ENCODE measurements around the gene NEU4. TPM values are rescaled to one million over a fixed set of nuclear protein-coding genes. Genes with fewer than 3 reads are reported as not detected.
"Not testable (repeated sequence)": the region's sequence is repeated elsewhere in the genome, so short reads cannot be mapped to it uniquely, and the experiment has no call there.

Gene NEU4
- total RNA-seq, 1 experiment from 2014 or later = not detected

- H3K27me3 ChIP-seq (replicated peaks) = peaks cover 22% of the 10 kb centered on the region
- H3K36me3 ChIP-seq = no peaks in the 10 kb centered on the region
- H3K9me3 ChIP-seq (replicated peaks) = no peaks in the 10 kb centered on the region
- H3K4me3 ChIP-seq = no peak overlapping the region
- peak in 1 of 2 experiments; percentile 40 for DNase-seq (ENCODE audit: low read depth in 1 of 2, low spot score in 2 of 2)
- no peaks in the 10 kb centered on the region for H3K4me1 ChIP-seq (replicated peaks)
- no peak overlapping the region for H3K27ac ChIP-seq
These were observed 8.3 kb downstream of the NEU4 start for GRCh38 chr2:241817126-241817820.

DNA sequence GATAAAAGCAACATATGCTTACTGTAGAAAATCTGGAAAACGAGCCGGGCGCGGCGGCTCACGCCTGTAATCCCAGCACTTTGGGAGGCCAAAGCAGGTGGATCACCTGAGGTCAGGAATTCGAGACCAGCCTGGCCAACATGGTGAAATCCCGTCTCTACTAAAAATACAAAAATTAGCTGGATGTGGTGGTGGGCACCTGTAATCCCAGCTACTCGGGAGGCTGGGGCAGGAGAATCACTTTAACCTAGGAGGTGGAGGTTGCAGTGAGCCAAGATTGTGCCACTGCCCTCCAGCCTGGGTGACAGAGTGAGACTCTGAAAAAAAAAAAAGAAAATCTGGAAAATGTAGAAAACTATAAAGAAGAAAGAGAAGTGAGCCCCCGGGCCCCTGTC lies 8.8 kb downstream of the NEU4 start:
- H3K4me1 ChIP-seq (replicated peaks); DNase-seq (ENCODE audit: low read depth in 1 of 2, low spot score in 2 of 2); H3K27ac ChIP-seq; H3K4me3 ChIP-seq; H3K9me3 ChIP-seq (replicated peaks); H3K36me3 ChIP-seq: not testable (repeated sequence)
- H3K27me3 ChIP-seq (replicated peaks) = peaks cover 22% of the 10 kb centered on the region

GRCh38 chr2:241818229-241818942 lies 9.4 kb downstream of the NEU4 start:
- Histone ChIP-seq H3K36me3 (no peaks in the 10 kb centered on the region), H3K27me3 (replicated peaks) (peaks cover 22% of the 10 kb centered on the region), H3K9me3 (replicated peaks) (no peaks in the 10 kb centered on the region), H3K27ac (no peak overlapping the region), H3K4me3 (no peak overlapping the region), H3K4me1 (replicated peaks) (no peaks in the 10 kb centered on the region)
- DNase-seq (ENCODE audit: low read depth in 1 of 2, low spot score in 2 of 2) = peak in 1 of 2 experiments; percentile 40

DNA sequence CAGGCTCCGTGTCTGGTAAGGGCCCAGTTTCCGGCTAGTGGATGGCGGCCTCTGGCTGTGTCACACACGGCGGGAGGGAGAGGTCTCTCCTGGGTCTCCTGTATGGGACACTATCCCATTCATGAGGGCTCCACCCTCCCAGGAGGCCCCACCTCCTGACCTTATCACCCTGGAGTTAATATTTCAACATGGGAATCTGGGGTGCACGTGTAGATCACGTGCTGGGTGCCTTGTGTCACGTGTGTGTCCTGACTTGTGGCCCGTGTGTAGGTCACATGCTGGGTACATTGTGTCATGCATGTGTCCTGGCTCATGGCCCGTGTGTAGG lies 9.9 kb downstream of the NEU4 start:
- DNase-seq (ENCODE audit: low read depth in 1 of 2, low spot score in 2 of 2) = peak in 1 of 2 experiments; percentile 36
- no peaks in the 10 kb centered on the region for H3K4me1 ChIP-seq (replicated peaks)
- H3K9me3 ChIP-seq (replicated peaks) = no peaks in the 10 kb centered on the region
- H3K27ac ChIP-seq = no peak overlapping the region
- H3K4me3 ChIP-seq = no peak overlapping the region
- no peaks in the 10 kb centered on the region for H3K36me3 ChIP-seq
- H3K27me3 ChIP-seq (replicated peaks) = peaks cover 21% of the 10 kb centered on the region

DNA sequence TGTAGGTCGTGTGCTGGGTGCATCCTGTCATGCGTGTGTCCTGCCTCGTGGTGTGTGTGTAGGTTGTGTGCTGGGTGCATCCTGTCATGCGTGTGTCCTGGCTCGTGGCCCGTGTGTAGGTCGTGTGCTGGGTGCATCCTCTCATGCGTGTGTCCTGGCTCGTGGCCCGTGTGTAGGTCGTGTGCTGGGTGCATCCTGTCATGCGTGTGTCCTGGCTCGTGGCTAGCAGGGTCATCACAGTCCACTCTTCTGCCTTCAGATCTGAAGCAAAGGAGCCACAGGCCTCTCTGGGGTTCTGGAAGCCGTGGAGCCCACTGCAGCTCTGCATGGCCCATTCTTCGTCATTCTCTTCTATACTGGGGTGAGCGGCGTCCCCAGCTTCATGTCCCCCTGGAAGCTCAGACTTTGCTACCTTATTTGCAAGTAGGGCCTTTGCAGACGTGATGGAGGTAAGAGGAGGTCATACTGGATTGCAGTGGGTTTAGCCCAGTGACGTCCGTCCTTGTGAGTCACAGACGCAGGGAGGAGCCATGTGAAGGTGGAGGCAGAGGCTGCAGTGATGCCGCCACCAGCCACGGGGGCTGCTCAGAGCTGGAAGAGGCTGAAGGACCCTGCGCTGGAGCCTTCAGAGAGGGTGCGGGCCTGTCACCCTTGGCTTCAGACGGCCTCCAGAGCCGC lies 11.1 kb downstream of the NEU4 start:
- H3K36me3 ChIP-seq; H3K9me3 ChIP-seq (replicated peaks); H3K27ac ChIP-seq; H3K4me3 ChIP-seq; H3K4me1 ChIP-seq (replicated peaks): not testable (repeated sequence)
- H3K27me3 ChIP-seq (replicated peaks) = peaks cover 18% of the 10 kb centered on the region
- peak in 1 of 2 experiments; percentile 29 for DNase-seq (ENCODE audit: low read depth in 1 of 2, low spot score in 2 of 2)

GRCh38 chr2:241820625-241821384 lies 11.8 kb downstream of the NEU4 start:
- H3K9me3 ChIP-seq (replicated peaks) = no peaks in the 10 kb centered on the region
- peaks cover 16% of the 10 kb centered on the region for H3K27me3 ChIP-seq (replicated peaks)
- H3K27ac ChIP-seq = no peak overlapping the region
- peak in 1 of 2 experiments; percentile 41 for DNase-seq (ENCODE audit: low read depth in 1 of 2, low spot score in 2 of 2)
- H3K4me1 ChIP-seq (replicated peaks) = no peaks in the 10 kb centered on the region
- H3K36me3 ChIP-seq = no peaks in the 10 kb centered on the region
- no peak overlapping the region for H3K4me3 ChIP-seq

DNA sequence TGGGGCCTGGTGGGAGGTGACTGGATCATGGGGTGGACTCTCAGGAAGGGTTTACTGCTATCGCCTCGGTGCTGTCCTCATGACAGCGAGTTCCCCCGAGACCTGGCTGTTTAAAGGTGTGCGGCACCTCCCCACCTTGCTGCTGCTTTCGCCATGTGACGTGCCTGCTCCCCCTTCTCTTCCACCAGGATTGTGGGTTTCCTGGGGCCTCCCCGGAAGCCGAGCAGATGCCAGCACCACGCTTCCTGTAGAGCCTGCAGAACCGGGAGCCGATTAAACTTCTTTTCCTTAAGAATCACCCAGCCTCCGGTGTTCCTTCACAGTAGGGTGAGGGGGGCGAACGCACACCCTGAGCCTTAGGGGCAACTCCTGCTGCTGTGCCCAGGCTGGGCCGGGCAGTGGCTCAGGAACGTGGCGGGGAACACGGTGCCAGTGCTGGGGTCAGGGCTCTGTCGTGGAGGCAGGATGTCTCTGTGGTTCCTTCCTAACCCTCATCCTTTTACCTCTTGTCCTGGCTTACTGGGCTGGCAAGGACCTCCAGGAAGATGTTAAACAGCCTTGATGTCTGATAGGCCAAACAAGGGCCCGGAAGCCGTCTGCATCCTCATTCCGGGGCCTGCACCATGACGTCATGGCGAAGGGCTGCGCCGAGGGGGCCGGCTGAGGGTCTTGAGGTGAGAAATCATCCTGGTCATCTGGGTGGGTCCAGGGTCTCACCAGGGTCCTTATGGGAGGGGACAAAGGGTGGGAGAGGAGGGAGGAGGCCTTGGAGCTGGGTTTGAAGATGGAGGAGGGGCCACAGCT lies 12.7 kb downstream of the NEU4 start:
- Histone ChIP-seq H3K27ac (no peak overlapping the region), H3K27me3 (replicated peaks) (peaks cover 8% of the 10 kb centered on the region), H3K4me3 (no peak overlapping the region), H3K36me3 (no peaks in the 10 kb centered on the region), H3K9me3 (replicated peaks) (0 out of 2 replicates have a peak, but pooled peaks cover 3% of the 10 kb centered on the region), H3K4me1 (replicated peaks) (no peaks in the 10 kb centered on the region)
- DNase-seq (ENCODE audit: low read depth in 1 of 2, low spot score in 2 of 2) = peak in 1 of 2 experiments; percentile 36

DNA sequence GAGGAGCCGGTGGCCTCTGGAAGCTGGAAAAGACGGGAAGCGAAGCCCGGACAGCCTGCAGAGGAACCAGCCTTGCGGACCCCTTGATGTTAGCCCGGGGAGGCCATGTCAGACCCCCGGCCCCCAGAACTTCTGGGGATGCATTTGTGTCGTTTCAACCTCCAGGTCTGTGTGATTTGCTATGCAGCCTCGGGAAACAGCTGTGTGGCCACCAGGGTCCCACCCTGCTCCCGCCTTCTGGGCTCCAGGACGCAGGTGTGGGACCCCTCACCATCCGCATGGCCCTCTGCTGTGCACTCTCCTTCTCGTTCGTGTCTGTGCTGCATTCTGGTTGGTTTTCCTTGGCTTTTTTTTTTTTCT lies 13.3 kb downstream of the NEU4 start:
- H3K9me3 ChIP-seq (replicated peaks) = peaks cover 8% of the 10 kb centered on the region; the same call in 1 of the 2 replicates
- DNase-seq (ENCODE audit: low read depth in 1 of 2, low spot score in 2 of 2) = peak in 1 of 2 experiments; percentile 32
- peaks cover 4% of the 10 kb centered on the region; the same call in 1 of the 2 replicates for H3K27me3 ChIP-seq (replicated peaks)
- no peaks in the 10 kb centered on the region for H3K4me1 ChIP-seq (replicated peaks)
- H3K27ac ChIP-seq = no peak overlapping the region
- H3K36me3 ChIP-seq = no peaks in the 10 kb centered on the region
- H3K4me3 ChIP-seq = no peak overlapping the region

DNA sequence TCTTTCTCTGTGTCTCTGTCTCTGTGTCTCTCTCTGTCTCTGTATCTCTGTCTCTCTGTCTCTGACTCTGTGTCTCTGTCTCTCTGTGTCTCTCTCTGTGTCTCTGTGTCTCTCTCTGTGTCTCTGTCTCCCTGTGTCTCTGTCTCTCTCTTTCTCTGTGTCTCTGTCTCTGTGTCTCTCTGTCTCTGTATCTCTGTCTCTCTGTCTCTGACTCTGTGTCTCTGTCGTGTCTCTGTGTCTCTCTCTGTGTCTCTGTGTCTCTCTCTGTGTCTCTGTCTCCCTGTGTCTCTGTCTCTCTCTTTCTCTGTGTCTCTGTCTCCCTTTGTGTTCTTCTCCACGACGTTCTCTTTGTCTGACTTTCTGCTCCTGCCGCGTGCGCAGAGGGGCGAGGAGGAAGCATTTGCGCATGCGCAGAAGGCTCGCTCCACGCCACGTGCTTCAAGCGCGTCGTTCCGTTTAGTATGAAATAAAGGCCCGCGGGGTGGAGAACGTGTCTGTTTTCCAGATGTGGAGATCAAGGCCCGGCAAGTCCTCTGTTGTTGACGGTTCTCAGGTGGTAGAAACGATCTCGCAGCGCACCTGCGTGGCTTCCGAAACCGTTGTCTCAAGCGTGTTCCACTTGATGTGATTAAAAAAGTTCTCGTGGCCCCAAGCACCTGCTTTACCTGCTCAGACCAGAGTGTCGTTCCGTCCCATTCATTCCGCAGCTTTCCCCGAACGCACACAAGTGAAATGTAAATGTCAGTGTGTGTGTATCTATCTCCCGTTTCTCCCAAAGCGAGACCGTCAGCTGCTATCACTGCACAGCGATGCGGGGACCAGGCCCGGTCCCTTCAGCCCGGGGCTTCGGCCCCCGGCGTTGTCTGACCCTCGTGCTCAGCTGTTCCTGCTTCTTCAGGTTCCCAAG lies 14.8 kb downstream of the NEU4 start:
- not testable (repeated sequence) for H3K4me1 ChIP-seq (replicated peaks); H3K36me3 ChIP-seq; H3K27me3 ChIP-seq (replicated peaks); H3K4me3 ChIP-seq; H3K27ac ChIP-seq
- DNase-seq (ENCODE audit: low read depth in 1 of 2, low spot score in 2 of 2) = peak in 1 of 2 experiments; percentile 35
- H3K9me3 ChIP-seq (replicated peaks) = peaks cover 13% of the 10 kb centered on the region; the same call in 1 of the 2 replicates

GRCh38 chr2:241827394-241827793 lies 18.4 kb downstream of the NEU4 start:
- no peak overlapping the region for H3K4me3 ChIP-seq
- DNase-seq (ENCODE audit: low read depth in 1 of 2, low spot score in 2 of 2) = no peak
- no peaks in the 10 kb centered on the region for H3K36me3 ChIP-seq
- no peaks in the 10 kb centered on the region for H3K4me1 ChIP-seq (replicated peaks)
- H3K27ac ChIP-seq = no peak overlapping the region
- peaks cover 13% of the 10 kb centered on the region; the same call in 1 of the 2 replicates for H3K9me3 ChIP-seq (replicated peaks)
- no peaks in the 10 kb centered on the region for H3K27me3 ChIP-seq (replicated peaks)

GRCh38 chr2:241833101-241833663 lies 24.2 kb downstream of the NEU4 start:
- Histone ChIP-seq H3K4me1 (replicated peaks) (peaks cover 6% of the 10 kb centered on the region; the same call in 1 of the 2 replicates), H3K9me3 (replicated peaks) (0 out of 2 replicates have a peak, but pooled peaks cover 2% of the 10 kb centered on the region), H3K4me3 (no peak overlapping the region), H3K27ac (no peak overlapping the region), H3K36me3 (no peaks in the 10 kb centered on the region), H3K27me3 (replicated peaks) (peaks cover 8% of the 10 kb centered on the region; the same call in 1 of the 2 replicates)
- DNase-seq (ENCODE audit: low read depth in 1 of 2, low spot score in 2 of 2) = no peak

Measured in SJSA1 (cell line).